HG03565 (cell line): ENCODE measurements around the gene GNAS-AS1.

Experiments used
- ATAC-seq: cut with Tn5 transposase; IDR thresholded peaks from one replicate; pipeline ENCODE4 v1.9.1; 2021; ENCODE audit warnings: mild to moderate bottlenecking, moderate library complexity; ENCODE audit not compliant: unreplicated experiment

The GNAS-AS1 gene

DNA sequence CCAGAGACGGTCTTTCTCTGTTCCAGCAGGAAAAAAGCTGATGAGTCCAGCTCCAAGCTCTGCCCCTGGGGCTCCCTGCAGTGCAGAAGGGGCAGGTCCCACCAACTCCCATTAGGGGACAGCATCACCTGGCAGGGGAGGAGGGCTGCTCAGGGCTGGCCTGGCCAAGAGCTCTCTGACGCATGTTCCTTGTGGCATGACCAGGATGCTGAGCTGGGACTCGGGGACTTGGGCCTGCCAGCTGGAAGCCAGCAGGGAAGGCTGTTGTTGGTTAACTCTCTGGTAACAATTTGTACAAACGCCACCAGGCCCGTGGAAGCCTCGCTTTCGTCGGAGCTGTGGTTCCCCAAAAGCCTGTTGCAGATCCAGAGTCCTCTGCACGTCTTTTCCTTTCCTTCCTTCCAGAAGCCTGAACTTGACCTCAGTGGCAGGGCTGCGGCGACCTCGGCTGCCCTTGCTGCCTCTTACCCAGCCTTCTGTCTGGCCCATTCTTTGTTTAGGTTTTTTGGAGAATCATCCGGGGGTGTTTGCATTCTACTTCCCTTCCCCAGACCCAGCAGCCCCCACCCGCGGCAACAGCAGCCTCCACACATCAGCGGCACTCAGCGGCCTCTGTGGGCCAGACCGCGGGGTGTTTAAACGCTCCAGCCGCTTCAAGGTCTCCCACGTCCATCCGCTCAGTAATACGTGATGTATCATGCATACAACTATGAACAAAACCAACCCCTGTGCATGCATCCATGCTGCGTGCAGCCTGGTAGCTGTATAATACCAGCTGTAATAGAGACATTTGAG lies 63.3 kb downstream of the GNAS-AS1 start:
- ATAC-seq, result no peak

DNA sequence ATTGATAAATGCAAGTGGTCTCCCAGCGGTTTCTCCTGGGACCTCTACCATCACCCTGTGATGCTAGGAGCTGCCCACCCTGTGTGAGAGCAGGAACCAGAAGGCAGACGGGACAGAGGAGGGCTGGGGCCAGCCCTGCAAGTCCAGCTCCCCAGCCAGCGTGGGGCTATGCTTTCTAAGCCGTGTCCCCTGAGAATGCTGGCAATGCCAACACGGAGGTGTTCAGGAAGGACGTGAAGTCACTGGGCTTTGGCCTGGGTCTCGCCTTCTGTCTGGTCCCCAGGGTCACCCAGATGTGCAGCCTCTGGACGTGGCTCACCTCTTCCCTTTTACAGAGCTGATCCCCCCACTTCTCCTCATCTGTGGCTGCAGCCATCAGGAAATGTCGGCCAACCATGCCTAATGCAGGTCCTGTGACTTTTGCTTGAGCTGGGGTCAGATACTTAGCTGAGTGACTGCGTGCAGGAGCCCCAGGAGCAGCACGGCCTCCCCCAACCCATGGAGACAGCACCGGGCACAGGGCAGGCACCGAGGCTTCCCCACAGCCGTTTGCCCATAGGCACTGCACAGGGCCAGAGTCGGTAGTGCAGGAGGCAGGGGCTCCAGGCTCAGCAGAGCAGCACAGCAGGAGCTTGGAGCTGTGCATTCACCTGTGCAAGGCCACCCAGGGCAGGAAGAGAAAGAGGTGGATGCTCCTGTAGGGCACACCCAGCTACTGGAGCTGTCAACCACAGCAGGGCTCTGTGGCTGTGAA lies 66.2 kb downstream of the GNAS-AS1 start:
- ATAC-seq, result no peak

DNA sequence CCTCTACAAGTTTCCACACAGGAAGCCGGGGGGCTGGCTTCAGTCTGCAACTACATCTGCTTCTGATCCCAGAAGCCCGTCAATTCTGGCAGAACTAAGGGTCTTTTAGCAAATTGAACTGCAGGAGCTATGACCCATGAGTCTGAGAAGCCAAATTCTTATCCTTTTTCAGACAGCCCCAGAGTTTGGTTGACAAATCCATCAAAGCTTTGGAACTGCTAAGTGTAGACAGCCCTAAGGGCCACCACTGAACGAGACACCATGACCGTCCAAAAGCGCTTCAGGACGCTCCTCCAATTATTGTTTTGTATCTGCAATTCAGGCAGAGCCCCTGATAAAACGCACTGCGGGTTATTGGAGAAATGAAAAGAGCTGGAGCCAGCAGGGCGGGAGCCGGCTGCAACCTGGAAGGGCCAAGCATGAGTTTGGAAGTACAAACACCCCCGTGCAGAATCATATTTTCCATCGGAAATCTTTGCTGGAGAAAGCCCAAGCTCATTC lies 67.1 kb downstream of the GNAS-AS1 start:
- no peak for ATAC-seq

DNA sequence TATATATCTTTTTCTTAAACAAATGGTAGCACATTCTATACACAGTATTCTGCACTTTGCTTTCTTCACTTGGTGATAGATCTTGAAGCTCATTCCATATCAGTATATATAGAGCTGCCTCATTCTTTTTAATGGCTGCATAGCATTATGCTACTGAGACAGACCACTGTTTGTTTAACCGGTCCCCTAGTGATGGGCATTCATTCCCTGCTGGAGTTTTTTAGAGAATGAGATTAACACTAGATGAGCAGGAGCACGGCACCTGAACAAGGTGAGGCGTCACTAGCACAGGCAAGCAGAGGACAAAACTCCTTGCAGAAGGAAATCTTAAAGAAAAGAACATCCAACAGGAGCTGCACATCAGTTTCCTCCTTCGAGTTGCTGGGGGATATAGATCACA lies 69.6 kb downstream of the GNAS-AS1 start:
- ATAC-seq, result no peak

DNA sequence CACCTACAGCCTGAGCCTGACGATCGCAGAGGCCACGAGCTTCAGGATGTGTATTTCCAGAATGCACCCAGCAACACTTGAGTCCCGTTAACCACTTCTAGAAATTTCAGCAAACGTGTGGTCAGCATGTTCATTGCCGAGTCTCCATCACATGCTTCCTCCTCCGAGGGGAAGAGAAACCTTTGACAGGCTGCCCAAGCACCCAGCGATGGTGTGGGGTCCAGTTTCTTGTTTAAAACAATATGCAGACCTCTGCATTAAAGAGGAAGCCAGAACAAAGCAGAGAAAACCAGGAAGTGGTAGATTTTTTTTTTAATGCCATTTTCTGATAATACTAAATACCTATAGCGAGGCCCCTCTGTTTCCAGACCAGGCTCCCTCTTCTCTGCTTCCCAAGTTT lies 71.9 kb downstream of the GNAS-AS1 start:
- no peak for ATAC-seq

DNA sequence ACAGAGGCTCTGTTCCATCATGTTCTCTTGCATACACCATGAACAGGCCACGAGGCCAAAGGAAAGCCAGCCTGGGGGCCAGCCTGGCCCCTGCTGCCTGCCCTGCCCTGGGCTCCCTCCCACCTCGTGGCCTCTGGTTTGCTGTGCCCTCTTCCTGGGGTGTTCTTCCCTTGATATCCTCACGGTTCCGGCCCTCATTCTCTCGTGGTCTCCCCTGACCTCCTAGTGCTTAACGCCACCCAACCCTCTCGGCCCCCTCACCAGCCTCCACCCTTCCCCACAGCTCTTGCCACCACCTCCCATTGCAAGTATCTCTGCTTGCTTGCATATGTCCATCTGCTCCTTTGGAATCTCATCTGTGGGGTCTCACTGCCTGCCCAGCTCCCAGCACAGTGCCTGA lies 73.0 kb downstream of the GNAS-AS1 start:
- no peak for ATAC-seq

DNA sequence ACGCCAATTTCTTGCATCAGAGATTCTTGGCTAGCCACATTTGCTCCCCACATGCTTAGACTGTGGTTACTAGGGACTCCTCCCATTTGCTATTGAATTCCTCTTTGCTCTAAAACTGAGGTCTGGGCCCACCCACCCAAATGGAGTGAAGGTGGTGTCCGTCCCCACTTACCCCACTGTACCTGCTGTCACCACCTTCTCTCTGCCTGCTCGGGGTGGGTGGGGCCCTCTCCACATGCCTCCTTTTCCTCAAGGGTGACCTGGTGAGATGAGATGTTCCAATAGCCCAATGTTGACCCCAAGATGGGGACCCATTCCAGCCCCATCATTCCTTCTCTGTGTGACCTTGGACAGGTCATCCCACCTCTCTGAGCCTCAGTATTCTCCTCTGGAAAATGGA lies 74.6 kb downstream of the GNAS-AS1 start:
- ATAC-seq, result no peak

DNA sequence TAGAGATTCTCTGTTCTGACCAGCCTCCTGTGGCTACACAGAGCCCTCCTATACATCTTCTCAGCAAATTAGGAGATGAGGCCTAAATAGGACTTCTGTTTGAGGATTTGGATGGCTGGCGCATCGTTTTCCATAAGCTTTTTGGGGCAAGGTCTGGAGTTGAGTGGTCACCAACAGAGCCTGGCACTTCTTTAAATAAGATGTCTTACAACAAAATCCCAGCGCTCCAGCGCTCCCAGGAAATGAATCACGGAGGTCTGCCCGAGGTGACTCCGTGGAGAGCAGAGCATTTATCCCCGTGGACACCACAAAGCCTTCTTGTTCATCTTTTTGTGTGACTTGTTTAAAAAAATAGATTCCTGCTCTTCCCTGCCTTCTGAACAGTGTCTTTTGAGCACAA lies 75.3 kb downstream of the GNAS-AS1 start:
- ATAC-seq, result no peak

DNA sequence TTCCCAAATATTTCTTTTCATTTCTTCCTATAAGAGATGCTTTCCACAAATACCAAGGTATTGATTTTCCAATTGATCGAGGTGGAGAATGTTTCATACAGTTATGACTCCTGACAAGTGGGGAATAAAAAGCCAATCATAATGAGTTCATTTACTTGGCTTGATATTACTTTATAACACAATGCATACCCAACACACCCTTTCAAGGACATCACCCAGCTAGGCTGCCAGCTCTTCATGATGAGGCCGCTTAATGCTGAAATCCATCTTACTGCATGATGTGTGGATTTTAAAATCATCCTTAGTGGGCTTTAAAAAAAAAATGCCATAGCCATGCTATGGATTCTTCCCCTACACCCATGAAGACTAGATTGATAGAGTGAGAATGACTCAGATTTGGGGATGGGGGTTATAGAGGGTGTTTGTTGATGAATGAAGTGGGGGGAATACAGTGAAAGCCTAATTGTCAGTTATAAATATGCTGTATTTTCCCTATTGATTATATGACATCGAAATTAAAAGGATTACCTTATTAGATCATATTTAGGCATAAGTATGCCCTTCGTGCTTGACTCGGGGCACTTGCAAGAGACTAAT lies 75.9 kb downstream of the GNAS-AS1 start:
- ATAC-seq, result no peak

DNA sequence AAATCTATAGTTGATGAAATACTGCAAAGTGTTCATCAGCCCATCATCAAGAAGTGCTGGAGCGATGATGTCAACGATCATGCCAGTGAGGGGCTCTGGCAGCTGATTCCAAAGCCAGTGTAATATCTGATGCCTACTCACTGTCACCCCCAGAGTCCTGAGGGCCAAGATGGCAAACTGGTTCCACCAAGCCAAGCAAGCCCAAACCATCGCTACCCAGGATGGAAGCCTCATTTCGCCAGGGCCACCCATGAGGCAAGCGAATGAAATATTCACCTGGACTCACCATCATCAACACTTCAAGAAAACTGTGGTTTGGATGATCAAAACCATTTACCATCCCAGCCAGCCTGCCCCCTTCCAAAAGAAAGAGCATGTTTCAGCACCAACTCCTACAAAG lies 76.5 kb downstream of the GNAS-AS1 start:
- no peak for ATAC-seq

DNA sequence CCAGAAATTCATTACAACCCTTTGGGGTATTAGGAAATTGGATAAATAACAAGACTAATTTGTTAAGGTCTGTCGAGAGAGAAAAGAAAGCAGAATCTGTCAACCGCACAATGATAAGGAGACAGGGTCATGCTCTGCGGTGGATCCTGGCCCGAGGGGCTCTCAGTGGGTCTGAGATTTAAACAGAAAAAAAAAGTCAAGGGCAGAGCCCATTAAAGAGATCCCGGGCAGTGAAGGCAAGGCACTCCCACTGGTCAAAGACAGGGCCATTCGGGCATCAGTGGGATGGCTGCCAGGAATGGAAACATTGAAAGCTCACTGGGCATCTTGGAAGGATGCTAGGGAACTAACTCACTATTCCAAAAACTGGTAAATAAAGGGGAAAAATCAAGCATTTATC lies 77.9 kb downstream of the GNAS-AS1 start:
- no peak for ATAC-seq
